Activated CD8-positive, alpha-beta T cell treated with anti-CD3 and anti-CD28 coated beads for 36 hours (primary cell): ENCODE results near the gene ARHGAP18. TPM values are rescaled to one million over a fixed set of nuclear protein-coding genes. Genes with fewer than 3 reads are reported as not detected.

ENCODE experiments used
- ATAC-seq: fragments of 200-7000 bp; cut with Tn5 transposase; one replicate; pipeline ENCODE4 v1.10.0; 2021; ENCODE audit warnings: mild to moderate bottlenecking, moderate library complexity
- CTCF ChIA-PET: fragments of 350-600 bp; sonication (Branson Sonifier 250); formaldehyde crosslinking; loops from one replicate; lab custom pipeline; 2021; ENCODE audit warnings: antibody characterized with exemption; lab: Charles Lee
- POLR2A ChIA-PET: fragments of 350-600 bp; sonication (Branson Sonifier 250); formaldehyde crosslinking; loops from one replicate; lab custom pipeline; 2021; ENCODE audit warnings: antibody characterized with exemption; lab: Charles Lee
- DNase-seq: peaks from one replicate; pipeline ENCODE4 v3.0.0-alpha.2; 2020
- H3K27ac Mint-ChIP-seq: one replicate; pipeline ENCODE4 v1.8.0; 2021; ENCODE audit warnings: mild to moderate bottlenecking, mixed read lengths
- H3K27me3 Mint-ChIP-seq: one replicate; pipeline ENCODE4 v1.8.0; 2021; ENCODE audit warnings: mixed read lengths
- H3K36me3 Mint-ChIP-seq: one replicate; pipeline ENCODE4 v1.8.0; 2021; ENCODE audit warnings: low read depth, mixed read lengths
- H3K4me1 Mint-ChIP-seq: one replicate; pipeline ENCODE4 v1.8.0; 2021; ENCODE audit warnings: low read depth, mixed read lengths
- H3K4me3 Mint-ChIP-seq: one replicate; pipeline ENCODE4 v1.8.0; 2021; ENCODE audit warnings: mild to moderate bottlenecking, moderate library complexity, mixed read lengths
- H3K9me3 Mint-ChIP-seq: one replicate; pipeline ENCODE4 v1.8.0; 2021; ENCODE audit warnings: mixed read lengths
- intact Hi-C: fragments of 100-400 bp; cut with micrococcal nuclease; formaldehyde crosslinking; loops from one replicate; pipeline ENCODE4 v1.10.0; 2022
- total RNA-seq, 2 experiments: library from RNA; stranded (reverse); gene quantifications; one replicate each; pipeline ENCODE4 v1.2.3, GENCODE V29; 2021
- TF ChIP-seq, protein P1 (sequence below): fragments of 200-600 bp; IDR thresholded peaks from one replicate; pipeline ENCODE4 v1.8.0; 2022; ENCODE audit warnings: antibody characterized with exemption, mild to moderate bottlenecking

ARHGAP18 gene
- total RNA-seq, 2 experiments from 2014 or later, result 8.2 to 9.6 TPM

DNA sequence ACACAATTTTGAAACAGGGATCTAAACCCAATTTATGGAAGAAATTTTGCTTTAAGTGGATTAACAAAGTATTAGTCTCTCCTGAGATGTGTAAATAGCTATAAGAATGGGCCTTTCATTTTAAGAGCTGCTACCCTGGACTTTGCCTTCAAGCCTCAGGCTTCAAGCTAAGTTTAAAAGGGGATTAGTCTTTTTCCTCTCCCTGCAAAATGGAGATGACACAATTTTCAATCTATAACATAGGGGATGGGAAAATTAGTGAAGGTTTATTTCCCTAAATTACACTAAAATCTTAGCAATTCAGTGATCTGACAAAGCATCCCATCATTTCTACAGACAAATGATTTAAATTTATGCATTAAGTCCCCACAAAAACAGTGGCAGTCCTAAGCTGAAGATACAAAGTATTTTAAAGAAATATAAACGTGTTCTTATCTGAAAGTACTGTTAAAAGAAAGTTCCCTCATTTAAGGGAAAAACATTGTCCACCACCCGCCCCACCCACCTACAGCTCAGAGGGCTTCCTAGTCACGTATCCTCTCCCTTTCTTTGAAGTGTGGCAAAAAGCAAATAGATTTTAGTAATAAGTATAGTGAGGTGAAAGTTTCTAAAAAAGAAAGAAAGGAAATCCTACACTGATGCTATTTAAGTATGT lies 14.5 kb downstream of the ARHGAP18 start:
- ATAC-seq (peak; percentile 92), DNase-seq (peak; percentile 66)
- Mint-ChIP-seq H3K4me3 (peak overlapping the region; percentile 44), H3K27ac (peak overlapping the region; percentile 81), H3K4me1 (peaks cover 56% of the 10 kb centered on the region), H3K36me3 (no peaks in the 10 kb centered on the region), H3K27me3 (no peaks in the 10 kb centered on the region), H3K9me3 (no peaks in the 10 kb centered on the region)
- TF ChIP-seq, protein P1, sequence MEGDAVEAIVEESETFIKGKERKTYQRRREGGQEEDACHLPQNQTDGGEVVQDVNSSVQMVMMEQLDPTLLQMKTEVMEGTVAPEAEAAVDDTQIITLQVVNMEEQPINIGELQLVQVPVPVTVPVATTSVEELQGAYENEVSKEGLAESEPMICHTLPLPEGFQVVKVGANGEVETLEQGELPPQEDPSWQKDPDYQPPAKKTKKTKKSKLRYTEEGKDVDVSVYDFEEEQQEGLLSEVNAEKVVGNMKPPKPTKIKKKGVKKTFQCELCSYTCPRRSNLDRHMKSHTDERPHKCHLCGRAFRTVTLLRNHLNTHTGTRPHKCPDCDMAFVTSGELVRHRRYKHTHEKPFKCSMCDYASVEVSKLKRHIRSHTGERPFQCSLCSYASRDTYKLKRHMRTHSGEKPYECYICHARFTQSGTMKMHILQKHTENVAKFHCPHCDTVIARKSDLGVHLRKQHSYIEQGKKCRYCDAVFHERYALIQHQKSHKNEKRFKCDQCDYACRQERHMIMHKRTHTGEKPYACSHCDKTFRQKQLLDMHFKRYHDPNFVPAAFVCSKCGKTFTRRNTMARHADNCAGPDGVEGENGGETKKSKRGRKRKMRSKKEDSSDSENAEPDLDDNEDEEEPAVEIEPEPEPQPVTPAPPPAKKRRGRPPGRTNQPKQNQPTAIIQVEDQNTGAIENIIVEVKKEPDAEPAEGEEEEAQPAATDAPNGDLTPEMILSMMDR, result no peak
- intact Hi-C loops, result no loop called here
- CTCF ChIA-PET, result interaction anchor here (1.2 to 2.5 kb wide), 7 partner anchors 12 to 97 kb away, joined by 3 to 10 read pairs (median 4); partner anchors contain the start of gene ARHGAP18
- POLR2A ChIA-PET, result interaction anchor here (0.9 to 1.0 kb wide), 2 partner anchors 8 to 9 kb away, joined by 3 read pairs; no protein-coding TSS in a partner anchor

DNA sequence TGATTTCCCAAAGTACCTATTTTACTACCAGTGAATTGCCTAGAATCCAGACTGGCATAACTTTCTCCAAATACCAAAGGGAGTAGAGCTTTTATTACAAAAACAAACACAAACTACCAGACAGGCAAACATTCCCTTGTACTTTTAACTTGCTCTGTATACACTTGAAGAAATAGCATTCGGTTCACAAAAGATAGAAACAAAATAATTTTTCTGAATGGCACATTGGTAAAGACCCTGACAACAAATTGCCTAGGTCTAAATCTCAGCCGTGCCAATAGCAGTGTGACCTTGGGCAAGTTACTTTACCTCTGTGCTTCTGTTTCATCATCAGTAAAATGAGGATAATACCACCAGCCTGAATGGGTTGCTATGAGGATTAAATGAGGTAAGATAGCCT lies 15.9 kb downstream of the ARHGAP18 start:
- H3K36me3 Mint-ChIP-seq, result no peaks in the 10 kb centered on the region
- no peaks in the 10 kb centered on the region for H3K9me3 Mint-ChIP-seq

DNA sequence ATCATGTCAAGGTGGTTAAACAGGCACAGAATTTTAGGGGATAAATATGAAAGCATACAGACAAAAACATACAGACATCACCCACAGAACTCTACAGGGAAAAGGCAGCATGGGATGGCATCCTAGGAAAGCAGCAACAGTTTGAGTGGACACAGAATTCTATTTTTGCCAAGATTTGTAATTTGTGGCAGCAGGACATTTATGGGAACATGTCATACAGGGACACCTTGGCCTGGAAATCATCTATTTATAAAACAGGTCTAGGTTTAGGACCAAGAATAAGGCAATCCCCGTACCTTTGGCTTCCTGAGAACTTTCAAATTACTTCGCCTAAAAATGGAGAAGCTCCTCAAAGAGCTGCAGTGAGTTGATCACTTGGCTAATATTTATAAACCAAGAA lies 17.5 kb downstream of the ARHGAP18 start:
- peaks cover 65% of the 10 kb centered on the region for H3K4me1 Mint-ChIP-seq
- CTCF ChIA-PET, result interaction anchor here (1.1 kb wide), 1 partner anchor 8 kb away, joined by 4 read pairs; no protein-coding TSS in a partner anchor
- H3K9me3 Mint-ChIP-seq, result no peaks in the 10 kb centered on the region
- no peak for ATAC-seq
- POLR2A ChIA-PET, result no interaction called here
- TF ChIP-seq, protein P1, result no peak
- intact Hi-C loops, result no loop called here
- H3K36me3 Mint-ChIP-seq, result no peaks in the 10 kb centered on the region
- H3K4me3 Mint-ChIP-seq, result no peak overlapping the region
- no peak for DNase-seq
- H3K27me3 Mint-ChIP-seq, result no peaks in the 10 kb centered on the region
- H3K27ac Mint-ChIP-seq, result no peak overlapping the region

More for the DNA sequence above, 15.9 kb downstream of the ARHGAP18 start:
- no peaks in the 10 kb centered on the region for H3K27me3 Mint-ChIP-seq
- no peak overlapping the region for H3K4me3 Mint-ChIP-seq
- TF ChIP-seq, protein P1, result no peak
- no peak overlapping the region for H3K27ac Mint-ChIP-seq
- ChIA-PET POLR2A (interaction anchor here (0.8 kb wide), 1 partner anchor 9 kb away, joined by 4 read pairs; no protein-coding TSS in a partner anchor), CTCF (interaction anchor here (1.5 to 2.5 kb wide), 2 partner anchors 15 to 36 kb away, joined by 3 to 10 read pairs; partner anchors contain the start of gene ARHGAP18)
- intact Hi-C loops, result no loop called here
- H3K4me1 Mint-ChIP-seq, result peaks cover 57% of the 10 kb centered on the region
- DNase-seq (no peak), ATAC-seq (no peak)

DNA sequence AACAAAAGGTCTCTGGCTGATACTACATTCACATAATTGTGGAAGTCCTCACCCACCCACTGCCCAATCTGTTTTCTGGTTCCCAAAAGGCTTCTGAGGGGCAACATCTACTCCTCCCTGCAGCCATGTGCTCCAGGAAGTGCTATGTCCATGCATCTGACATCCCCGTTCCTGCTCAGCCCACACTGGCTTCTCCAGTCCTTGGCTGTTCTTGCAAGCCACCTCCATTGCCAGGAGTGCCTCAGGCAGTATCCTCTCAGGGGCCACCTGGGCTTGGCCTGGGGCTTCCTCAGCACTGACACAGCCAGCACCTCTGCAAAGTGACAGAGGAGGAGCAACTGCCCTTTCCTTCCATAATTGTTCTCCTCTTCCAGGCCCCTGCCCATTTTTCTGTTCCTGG lies 18.3 kb downstream of the ARHGAP18 start:
- H3K9me3 Mint-ChIP-seq, result no peaks in the 10 kb centered on the region
- H3K27me3 Mint-ChIP-seq, result no peaks in the 10 kb centered on the region
- ChIA-PET POLR2A (no interaction called here), CTCF (no interaction called here)
- intact Hi-C loops, result no loop called here
- no peak overlapping the region for H3K27ac Mint-ChIP-seq
- DNase-seq, result no peak
- TF ChIP-seq, protein P1, result no peak
- ATAC-seq, result no peak
- H3K4me1 Mint-ChIP-seq, result peaks cover 63% of the 10 kb centered on the region
- no peak overlapping the region for H3K4me3 Mint-ChIP-seq
- H3K36me3 Mint-ChIP-seq, result no peaks in the 10 kb centered on the region

DNA sequence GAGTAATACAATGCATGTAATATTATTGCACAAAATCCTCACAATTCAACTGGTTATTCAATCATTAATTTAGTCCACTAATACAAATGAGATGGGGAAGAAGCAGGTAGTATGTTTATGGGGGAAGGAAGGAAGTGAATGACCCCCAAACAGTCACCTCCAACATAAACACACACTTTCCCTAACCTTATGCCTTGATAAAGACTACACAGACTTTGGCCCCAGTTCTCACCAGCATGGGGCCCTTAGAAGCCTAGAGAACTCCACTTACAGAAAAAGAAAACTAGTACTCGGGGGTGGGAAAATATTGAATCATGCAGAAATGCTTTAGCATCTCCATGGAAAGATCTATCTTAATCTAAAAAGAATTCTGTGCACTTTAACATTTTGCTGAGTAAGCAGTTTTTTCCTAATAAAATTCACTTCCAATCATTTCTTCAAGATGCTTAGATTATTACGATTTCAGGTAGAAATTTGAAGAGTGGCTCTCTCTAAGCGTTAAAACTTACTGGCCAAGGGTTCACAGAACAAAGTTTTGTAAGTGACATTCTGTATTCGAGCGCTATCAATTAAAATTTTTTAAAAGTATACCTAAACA lies 18.8 kb downstream of the ARHGAP18 start:
- DNase-seq (no peak), ATAC-seq (no peak)
- CTCF ChIA-PET, result no interaction called here
- POLR2A ChIA-PET, result no interaction called here
- Mint-ChIP-seq H3K4me1 (peaks cover 62% of the 10 kb centered on the region), H3K27ac (no peak overlapping the region), H3K9me3 (no peaks in the 10 kb centered on the region), H3K27me3 (no peaks in the 10 kb centered on the region), H3K4me3 (no peak overlapping the region), H3K36me3 (no peaks in the 10 kb centered on the region)
- TF ChIP-seq, protein P1, result no peak
- intact Hi-C loops, result no loop called here
